OCI-LY1 (cell line): Measurements from ENCODE around the gene DNLZ.

Experiments used
- EZH2 ChIP-seq: fragments of 200-600 bp; sonication (generic), shearing (Covaris generic); IDR thresholded peaks from 2 replicates; pipeline ENCODE4 v1.8.0; 2017; ENCODE audit warnings: borderline replicate concordance, mixed run types, mild to moderate bottlenecking, antibody characterized with exemption, low read length, moderate library complexity, mixed read lengths
- TF ChIP-seq, protein P1 (sequence below): fragments of 200-600 bp; sonication (generic), shearing (Covaris generic); IDR thresholded peaks from 2 replicates; pipeline ENCODE4 v1.5.1; 2017; ENCODE audit warnings: mild to moderate bottlenecking, antibody characterized with exemption, low read length, moderate library complexity, mixed read lengths

DNA sequence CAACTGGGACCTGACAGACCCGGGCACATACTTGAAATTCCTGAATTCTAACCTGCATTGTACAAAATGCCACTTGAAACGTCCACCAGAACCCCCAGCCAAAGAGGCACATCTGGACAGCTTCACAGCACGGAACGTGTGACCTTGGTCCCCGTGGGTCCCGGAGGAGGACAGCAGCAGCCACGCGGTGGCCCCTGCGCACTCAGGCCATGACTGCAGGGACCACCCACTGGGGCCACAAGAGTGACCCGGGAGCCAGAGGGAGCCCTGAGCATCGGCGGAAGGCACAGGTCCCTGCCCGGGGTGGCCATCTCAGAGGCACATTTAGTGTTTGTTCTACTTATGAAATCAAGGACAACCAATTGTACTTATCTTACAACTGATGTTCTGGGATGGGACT, 38.5 kb upstream of the DNLZ start:
- TF ChIP-seq, protein P1, sequence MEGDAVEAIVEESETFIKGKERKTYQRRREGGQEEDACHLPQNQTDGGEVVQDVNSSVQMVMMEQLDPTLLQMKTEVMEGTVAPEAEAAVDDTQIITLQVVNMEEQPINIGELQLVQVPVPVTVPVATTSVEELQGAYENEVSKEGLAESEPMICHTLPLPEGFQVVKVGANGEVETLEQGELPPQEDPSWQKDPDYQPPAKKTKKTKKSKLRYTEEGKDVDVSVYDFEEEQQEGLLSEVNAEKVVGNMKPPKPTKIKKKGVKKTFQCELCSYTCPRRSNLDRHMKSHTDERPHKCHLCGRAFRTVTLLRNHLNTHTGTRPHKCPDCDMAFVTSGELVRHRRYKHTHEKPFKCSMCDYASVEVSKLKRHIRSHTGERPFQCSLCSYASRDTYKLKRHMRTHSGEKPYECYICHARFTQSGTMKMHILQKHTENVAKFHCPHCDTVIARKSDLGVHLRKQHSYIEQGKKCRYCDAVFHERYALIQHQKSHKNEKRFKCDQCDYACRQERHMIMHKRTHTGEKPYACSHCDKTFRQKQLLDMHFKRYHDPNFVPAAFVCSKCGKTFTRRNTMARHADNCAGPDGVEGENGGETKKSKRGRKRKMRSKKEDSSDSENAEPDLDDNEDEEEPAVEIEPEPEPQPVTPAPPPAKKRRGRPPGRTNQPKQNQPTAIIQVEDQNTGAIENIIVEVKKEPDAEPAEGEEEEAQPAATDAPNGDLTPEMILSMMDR = no peak
- no peak for TF ChIP-seq EZH2
